HCT116 (cell line): ENCODE results near the gene LCAT.

Experiments
- EZH2 ChIP-seq: fragments of 200-600 bp; sonication (generic); IDR thresholded peaks from 2 replicates; pipeline ENCODE4 v1.6.1; 2017; ENCODE audit warnings: antibody characterized with exemption, mixed run types
- EZH2phosphoT487 ChIP-seq: fragments of 200-600 bp; IDR thresholded peaks from 2 replicates; pipeline ENCODE4 v1.6.1; 2018; ENCODE audit warnings: antibody characterized with exemption, borderline replicate concordance
- POLR2A ChIP-seq: IDR thresholded peaks from 2 replicates; pipeline ENCODE4 v1.7.0; 2011; ENCODE audit warnings: borderline replicate concordance; ENCODE audit not compliant: insufficient read depth, insufficient read length; ENCODE audit errors: extremely low read depth
- SP1 ChIP-seq: IDR thresholded peaks from 2 replicates; pipeline ENCODE4 v1.6.1; 2012; ENCODE audit warnings: low read depth
- ZNF274 ChIP-seq: fragments of 200-500 bp; sonication (Bioruptor generic); IDR thresholded peaks from 2 replicates; pipeline ENCODE4 v1.6.1; 2014; ENCODE audit warnings: mild to moderate bottlenecking, low read depth, low read length, inconsistent platforms
- TF ChIP-seq, protein P1 (sequence below), 3 experiments: fragments of 200-600 bp in 1 of 3; sonication (generic) in 1 of 3; IDR thresholded peaks in 2 of 3; conservative IDR thresholded peaks in 1 of 3; 2 replicates each; pipeline ENCODE4 v1.5.1; 2012 to 2017; ENCODE audit warnings: low read depth in 2 of 3, low read length in 2 of 3, antibody characterized with exemption in 1 of 3, borderline replicate concordance in 1 of 3, control low read depth in 1 of 3, mild to moderate bottlenecking in 1 of 3, mixed read lengths in 1 of 3, mixed run types in 1 of 3, moderate library complexity in 1 of 3; ENCODE audit not compliant: insufficient read depth in 1 of 3
- TF ChIP-seq, protein P2 (sequence below): IDR thresholded peaks from 2 replicates; pipeline ENCODE4 v1.6.1; 2012

DNA sequence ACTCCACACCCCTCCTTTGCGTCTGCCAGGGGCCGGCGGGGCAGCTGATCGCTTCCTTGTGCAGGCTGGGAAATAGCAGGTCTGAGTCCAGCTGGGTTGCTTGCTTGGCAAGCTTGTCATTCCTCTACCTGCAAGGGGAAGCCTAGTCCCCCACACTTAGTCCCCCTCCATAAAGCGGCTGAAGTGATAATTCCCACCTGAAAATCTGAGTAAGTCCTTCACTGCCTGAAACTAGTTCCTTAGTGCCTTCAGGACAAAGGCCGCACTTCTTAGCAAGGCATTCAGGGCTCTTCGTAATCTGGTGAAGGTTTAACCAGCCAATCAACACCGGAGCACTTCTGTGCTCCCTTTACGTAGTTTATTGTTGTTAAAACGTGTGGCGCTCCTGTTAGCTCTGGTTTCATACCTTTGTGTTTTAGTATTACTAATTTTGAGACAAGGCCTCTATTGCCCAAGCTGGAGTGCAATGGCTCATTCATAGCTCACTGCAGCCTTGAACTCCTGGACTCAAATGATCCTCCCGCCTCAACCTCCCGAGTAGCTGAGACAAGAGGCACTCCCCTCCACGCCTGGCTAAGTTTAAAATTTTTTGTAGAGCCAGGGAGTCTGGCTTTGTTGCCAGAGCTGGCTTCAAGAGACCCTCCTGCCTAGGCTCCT, 50.0 kb downstream of the LCAT start:
- TF ChIP-seq POLR2A (no peak), EZH2phosphoT487 (no peak), SP1 (no peak), ZNF274 (no peak), EZH2 (no peak)
- TF ChIP-seq, protein P1, sequence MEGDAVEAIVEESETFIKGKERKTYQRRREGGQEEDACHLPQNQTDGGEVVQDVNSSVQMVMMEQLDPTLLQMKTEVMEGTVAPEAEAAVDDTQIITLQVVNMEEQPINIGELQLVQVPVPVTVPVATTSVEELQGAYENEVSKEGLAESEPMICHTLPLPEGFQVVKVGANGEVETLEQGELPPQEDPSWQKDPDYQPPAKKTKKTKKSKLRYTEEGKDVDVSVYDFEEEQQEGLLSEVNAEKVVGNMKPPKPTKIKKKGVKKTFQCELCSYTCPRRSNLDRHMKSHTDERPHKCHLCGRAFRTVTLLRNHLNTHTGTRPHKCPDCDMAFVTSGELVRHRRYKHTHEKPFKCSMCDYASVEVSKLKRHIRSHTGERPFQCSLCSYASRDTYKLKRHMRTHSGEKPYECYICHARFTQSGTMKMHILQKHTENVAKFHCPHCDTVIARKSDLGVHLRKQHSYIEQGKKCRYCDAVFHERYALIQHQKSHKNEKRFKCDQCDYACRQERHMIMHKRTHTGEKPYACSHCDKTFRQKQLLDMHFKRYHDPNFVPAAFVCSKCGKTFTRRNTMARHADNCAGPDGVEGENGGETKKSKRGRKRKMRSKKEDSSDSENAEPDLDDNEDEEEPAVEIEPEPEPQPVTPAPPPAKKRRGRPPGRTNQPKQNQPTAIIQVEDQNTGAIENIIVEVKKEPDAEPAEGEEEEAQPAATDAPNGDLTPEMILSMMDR (IDR thresholded peaks at IDR 0.05 in 2 of 3, conservative IDR thresholded peaks at IDR 0.05 in 1 of 3; ENCODE audit: borderline replicate concordance in 1 of 3, insufficient read depth in 1 of 3, low read depth in 2 of 3, low read length in 2 of 3) = no peak
- TF ChIP-seq, protein P2, sequence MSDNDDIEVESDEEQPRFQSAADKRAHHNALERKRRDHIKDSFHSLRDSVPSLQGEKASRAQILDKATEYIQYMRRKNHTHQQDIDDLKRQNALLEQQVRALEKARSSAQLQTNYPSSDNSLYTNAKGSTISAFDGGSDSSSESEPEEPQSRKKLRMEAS = no peak
